GM23338 (cell line): ENCODE measurements around the gene GNB4. TPM values are rescaled to one million over a fixed set of nuclear protein-coding genes. Genes with fewer than 3 reads are reported as not detected.

Experiments used
- ATAC-seq: fragments of 200-7000 bp; cut with Tn5 transposase; 3 replicates; pipeline ENCODE4 v1.9.1; 2020
- DNase-seq: peaks from one replicate; pipeline ENCODE4 v3.0.0-alpha.2; 2015; ENCODE audit warnings: low spot score
- H2AFZ ChIP-seq: fragments of 200-600 bp; sonication (generic); 2 replicates; pipeline ENCODE4 v1.8.0; 2016; ENCODE audit warnings: antibody characterized with exemption, mild to moderate bottlenecking, moderate library complexity
- H3F3A ChIP-seq: fragments of 200-600 bp; sonication (generic); replicated peaks from 2 replicates; pipeline ENCODE4 v1.8.0; 2017; ENCODE audit warnings: antibody characterized with exemption, mixed run types, low read depth
- H3K27ac ChIP-seq: fragments of 200-600 bp; sonication (generic); 2 replicates; pipeline ENCODE4 v1.6.1; 2016; ENCODE audit warnings: low read depth
- H3K27me3 ChIP-seq: fragments of 200-600 bp; sonication (generic); 2 replicates; pipeline ENCODE4 v1.8.0; 2016; ENCODE audit warnings: mild to moderate bottlenecking, mixed run types, moderate library complexity; ENCODE audit not compliant: insufficient read depth
- H3K36me3 ChIP-seq: fragments of 200-600 bp; sonication (generic); 2 replicates; pipeline ENCODE4 v1.8.0; 2016; ENCODE audit warnings: mild to moderate bottlenecking; ENCODE audit not compliant: insufficient read depth
- H3K4me1 ChIP-seq: fragments of 200-600 bp; sonication (generic); 2 replicates; pipeline ENCODE4 v1.8.0; 2016; ENCODE audit warnings: mild to moderate bottlenecking, moderate library complexity; ENCODE audit not compliant: insufficient read depth
- H3K4me2 ChIP-seq: fragments of 200-600 bp; sonication (generic); 2 replicates; pipeline ENCODE4 v1.7.1; 2017; ENCODE audit warnings: mixed run types
- H3K4me3 ChIP-seq: fragments of 200-600 bp; sonication (generic); 2 replicates; pipeline ENCODE4 v1.6.1; 2016; ENCODE audit warnings: mixed run types
- H3K79me2 ChIP-seq: fragments of 200-600 bp; sonication (generic); replicated peaks from 2 replicates; pipeline ENCODE4 v1.8.0; 2017; ENCODE audit warnings: mild to moderate bottlenecking; ENCODE audit not compliant: insufficient read depth
- H3K9me2 ChIP-seq: fragments of 200-600 bp; sonication (generic); 2 replicates; pipeline ENCODE4 v1.8.0; 2017; ENCODE audit not compliant: insufficient read depth
- H4K20me1 ChIP-seq: fragments of 200-600 bp; sonication (generic); replicated peaks from 2 replicates; pipeline ENCODE4 v1.8.0; 2017; ENCODE audit warnings: mild to moderate bottlenecking; ENCODE audit not compliant: insufficient read depth
- H3K27ac Mint-ChIP-seq: 2 replicates; pipeline ENCODE4 v1.8.0; 2020; ENCODE audit warnings: inconsistent platforms, mild to moderate bottlenecking, moderate library complexity, mixed read lengths
- H3K27me3 Mint-ChIP-seq: 3 replicates; pipeline ENCODE4 v1.8.0; 2022; ENCODE audit warnings: low read depth, mild to moderate bottlenecking, moderate library complexity, mixed read lengths, inconsistent platforms; ENCODE audit not compliant: insufficient read depth, poor library complexity
- H3K36me3 Mint-ChIP-seq: 3 replicates; pipeline ENCODE4 v1.8.0; 2021; ENCODE audit warnings: low read depth, mild to moderate bottlenecking, inconsistent platforms, moderate library complexity, mixed read lengths
- H3K4me1 Mint-ChIP-seq: 3 replicates; pipeline ENCODE4 v1.8.0; 2020; ENCODE audit warnings: mild to moderate bottlenecking, inconsistent platforms, mixed read lengths
- H3K4me3 Mint-ChIP-seq: 3 replicates; pipeline ENCODE4 v1.8.0; 2021; ENCODE audit warnings: moderate library complexity, mild to moderate bottlenecking, inconsistent platforms, mixed read lengths
- H3K9me3 Mint-ChIP-seq: 3 replicates; pipeline ENCODE4 v1.8.0; 2020; ENCODE audit warnings: moderate library complexity, mild to moderate bottlenecking, inconsistent platforms, mixed read lengths
- CREB1 ChIP-seq: fragments of 250-450 bp; sonication (Bioruptor Pico); IDR thresholded peaks from 2 replicates; pipeline ENCODE4 v1.5.0; 2020; ENCODE audit warnings: low read depth, mild to moderate bottlenecking, moderate library complexity
- EZH2 ChIP-seq: fragments of 200-600 bp; sonication (generic); IDR thresholded peaks from one replicate; pipeline ENCODE4 v1.8.0; 2017; ENCODE audit warnings: antibody characterized with exemption, mild to moderate bottlenecking, low read depth; ENCODE audit not compliant: unreplicated experiment
- EZH2phosphoT487 ChIP-seq: fragments of 200-600 bp; sonication (generic); IDR thresholded peaks from one replicate; pipeline ENCODE4 v1.8.1; 2018; ENCODE audit warnings: antibody characterized with exemption; ENCODE audit not compliant: unreplicated experiment
- JUNB ChIP-seq: IDR thresholded peaks from one replicate; pipeline ENCODE4 v1.6.1; 2016; ENCODE audit warnings: antibody characterized with exemption; ENCODE audit not compliant: unreplicated experiment
- NANOG ChIP-seq: IDR thresholded peaks from 2 replicates; pipeline ENCODE4 v1.6.1; 2016; ENCODE audit warnings: antibody characterized with exemption, borderline replicate concordance
- POLR2AphosphoS5 ChIP-seq: IDR thresholded peaks from 2 replicates; pipeline ENCODE4 v1.6.1; 2016; ENCODE audit warnings: antibody characterized with exemption, low read depth
- STAT1 ChIP-seq: IDR thresholded peaks from one replicate; pipeline ENCODE4 v1.6.1; 2016; ENCODE audit warnings: antibody characterized with exemption; ENCODE audit not compliant: unreplicated experiment
- ZNF114 ChIP-seq: fragments of 250-450 bp; sonication (Bioruptor Pico); IDR thresholded peaks from 2 replicates; pipeline ENCODE4 v1.5.0; 2020; ENCODE audit warnings: mild to moderate bottlenecking, moderate library complexity
- ZNF331 ChIP-seq: fragments of 250-450 bp; sonication (Bioruptor Pico); IDR thresholded peaks from 2 replicates; pipeline ENCODE4 v1.5.0; 2020; ENCODE audit warnings: low read depth, mild to moderate bottlenecking, moderate library complexity
- polyA plus RNA-seq: library from polyadenylated mRNA; unstranded; fragments of >200 nt; fragmentation: Nextera tagmentation; extraction: Ambion mirVana; gene quantifications from 2 replicates; pipeline ENCODE4 v1.2.1, GENCODE V29; 2016
- total RNA-seq: library from RNA; depleted of rRNA; stranded (reverse); fragments of >200 nt; shearing (Covaris generic); gene quantifications from 2 replicates; pipeline ENCODE4 v1.2.3, GENCODE V29; 2014
- TF ChIP-seq, protein P1 (sequence below), 2 experiments: fragments of 200-600 bp in 1 of 2; sonication (generic) in 1 of 2; conservative IDR thresholded peaks; 2 replicates each; pipeline versions ENCODE4 v1.5.1 to v1.6.1; 2016 to 2017; ENCODE audit warnings: antibody characterized with exemption in 2 of 2, low read depth in 2 of 2, mild to moderate bottlenecking in 2 of 2, moderate library complexity in 1 of 2
- TF ChIP-seq, protein P2 (sequence below): IDR thresholded peaks from 2 replicates; pipeline ENCODE4 v1.6.1; 2016; ENCODE audit warnings: antibody characterized with exemption
- TF ChIP-seq, protein P3 (sequence below): fragments of 250-450 bp; sonication (Bioruptor Pico); IDR thresholded peaks from 2 replicates; pipeline ENCODE4 v1.5.0; 2020; ENCODE audit warnings: mild to moderate bottlenecking, moderate library complexity
- TF ChIP-seq, protein P4 (sequence below): IDR thresholded peaks from one replicate; pipeline ENCODE4 v1.6.1; 2018; ENCODE audit warnings: antibody characterized with exemption; ENCODE audit not compliant: unreplicated experiment

Gene GNB4
- total and polyA plus RNA-seq, 2 experiments from 2014 or later: 11.3 to 28.4 TPM

DNA sequence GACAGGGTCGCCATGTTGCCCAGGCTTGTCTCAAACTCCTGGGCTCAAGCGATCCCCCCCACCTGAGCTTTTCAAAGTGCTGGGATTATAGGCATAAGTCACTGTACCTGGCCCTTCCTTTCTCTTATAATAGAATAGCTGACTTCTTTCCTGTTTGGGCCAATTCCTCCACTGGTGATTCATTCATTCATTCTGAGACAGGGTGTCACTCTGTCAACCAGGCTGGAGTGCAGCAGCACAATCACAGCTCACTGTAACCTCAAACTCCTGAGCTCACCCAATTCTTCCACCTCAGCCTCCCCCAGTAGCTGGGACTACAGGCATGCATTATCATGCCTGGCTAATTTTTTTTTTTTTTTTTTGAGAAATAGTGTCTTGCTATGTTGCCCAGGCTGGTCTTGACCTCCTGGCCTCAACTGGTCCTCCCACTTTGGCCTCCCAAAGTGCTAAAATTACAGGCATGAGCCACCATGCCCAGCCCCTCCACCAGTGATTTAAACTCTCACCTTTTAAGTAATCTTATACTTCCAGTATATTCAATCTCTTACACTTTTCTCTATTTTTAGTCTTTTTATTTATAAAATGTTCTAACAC is 20.9 kb downstream of the GNB4 start:
- peaks cover 27% of the 10 kb centered on the region for H3K79me2 ChIP-seq

More for the DNA sequence above, 20.9 kb downstream of the GNB4 start:
- ATAC-seq: no peak
- H3K4me1 Mint-ChIP-seq: peaks cover 10% of the 10 kb centered on the region; the same call in 2 of the 3 replicates
- no peak overlapping the region for H3K4me3 ChIP-seq
- no peaks in the 10 kb centered on the region for H3K9me3 Mint-ChIP-seq
- no peaks in the 10 kb centered on the region for H3K36me3 ChIP-seq
- TF ChIP-seq POLR2AphosphoS5 (no peak), ZNF114 (no peak), EZH2 (no peak), STAT1 (no peak), EZH2phosphoT487 (no peak), NANOG (no peak), CREB1 (CRISPR knock-in tag) (no peak), JUNB (no peak), ZNF331 (CRISPR knock-in tag) (no peak)
- TF ChIP-seq, protein P1, sequence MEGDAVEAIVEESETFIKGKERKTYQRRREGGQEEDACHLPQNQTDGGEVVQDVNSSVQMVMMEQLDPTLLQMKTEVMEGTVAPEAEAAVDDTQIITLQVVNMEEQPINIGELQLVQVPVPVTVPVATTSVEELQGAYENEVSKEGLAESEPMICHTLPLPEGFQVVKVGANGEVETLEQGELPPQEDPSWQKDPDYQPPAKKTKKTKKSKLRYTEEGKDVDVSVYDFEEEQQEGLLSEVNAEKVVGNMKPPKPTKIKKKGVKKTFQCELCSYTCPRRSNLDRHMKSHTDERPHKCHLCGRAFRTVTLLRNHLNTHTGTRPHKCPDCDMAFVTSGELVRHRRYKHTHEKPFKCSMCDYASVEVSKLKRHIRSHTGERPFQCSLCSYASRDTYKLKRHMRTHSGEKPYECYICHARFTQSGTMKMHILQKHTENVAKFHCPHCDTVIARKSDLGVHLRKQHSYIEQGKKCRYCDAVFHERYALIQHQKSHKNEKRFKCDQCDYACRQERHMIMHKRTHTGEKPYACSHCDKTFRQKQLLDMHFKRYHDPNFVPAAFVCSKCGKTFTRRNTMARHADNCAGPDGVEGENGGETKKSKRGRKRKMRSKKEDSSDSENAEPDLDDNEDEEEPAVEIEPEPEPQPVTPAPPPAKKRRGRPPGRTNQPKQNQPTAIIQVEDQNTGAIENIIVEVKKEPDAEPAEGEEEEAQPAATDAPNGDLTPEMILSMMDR (conservative IDR thresholded peaks at IDR 0.05; ENCODE audit: low read depth in 2 of 2): no peak
- TF ChIP-seq, protein P2, sequence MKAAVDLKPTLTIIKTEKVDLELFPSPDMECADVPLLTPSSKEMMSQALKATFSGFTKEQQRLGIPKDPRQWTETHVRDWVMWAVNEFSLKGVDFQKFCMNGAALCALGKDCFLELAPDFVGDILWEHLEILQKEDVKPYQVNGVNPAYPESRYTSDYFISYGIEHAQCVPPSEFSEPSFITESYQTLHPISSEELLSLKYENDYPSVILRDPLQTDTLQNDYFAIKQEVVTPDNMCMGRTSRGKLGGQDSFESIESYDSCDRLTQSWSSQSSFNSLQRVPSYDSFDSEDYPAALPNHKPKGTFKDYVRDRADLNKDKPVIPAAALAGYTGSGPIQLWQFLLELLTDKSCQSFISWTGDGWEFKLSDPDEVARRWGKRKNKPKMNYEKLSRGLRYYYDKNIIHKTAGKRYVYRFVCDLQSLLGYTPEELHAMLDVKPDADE: no peak
- TF ChIP-seq, protein P3, sequence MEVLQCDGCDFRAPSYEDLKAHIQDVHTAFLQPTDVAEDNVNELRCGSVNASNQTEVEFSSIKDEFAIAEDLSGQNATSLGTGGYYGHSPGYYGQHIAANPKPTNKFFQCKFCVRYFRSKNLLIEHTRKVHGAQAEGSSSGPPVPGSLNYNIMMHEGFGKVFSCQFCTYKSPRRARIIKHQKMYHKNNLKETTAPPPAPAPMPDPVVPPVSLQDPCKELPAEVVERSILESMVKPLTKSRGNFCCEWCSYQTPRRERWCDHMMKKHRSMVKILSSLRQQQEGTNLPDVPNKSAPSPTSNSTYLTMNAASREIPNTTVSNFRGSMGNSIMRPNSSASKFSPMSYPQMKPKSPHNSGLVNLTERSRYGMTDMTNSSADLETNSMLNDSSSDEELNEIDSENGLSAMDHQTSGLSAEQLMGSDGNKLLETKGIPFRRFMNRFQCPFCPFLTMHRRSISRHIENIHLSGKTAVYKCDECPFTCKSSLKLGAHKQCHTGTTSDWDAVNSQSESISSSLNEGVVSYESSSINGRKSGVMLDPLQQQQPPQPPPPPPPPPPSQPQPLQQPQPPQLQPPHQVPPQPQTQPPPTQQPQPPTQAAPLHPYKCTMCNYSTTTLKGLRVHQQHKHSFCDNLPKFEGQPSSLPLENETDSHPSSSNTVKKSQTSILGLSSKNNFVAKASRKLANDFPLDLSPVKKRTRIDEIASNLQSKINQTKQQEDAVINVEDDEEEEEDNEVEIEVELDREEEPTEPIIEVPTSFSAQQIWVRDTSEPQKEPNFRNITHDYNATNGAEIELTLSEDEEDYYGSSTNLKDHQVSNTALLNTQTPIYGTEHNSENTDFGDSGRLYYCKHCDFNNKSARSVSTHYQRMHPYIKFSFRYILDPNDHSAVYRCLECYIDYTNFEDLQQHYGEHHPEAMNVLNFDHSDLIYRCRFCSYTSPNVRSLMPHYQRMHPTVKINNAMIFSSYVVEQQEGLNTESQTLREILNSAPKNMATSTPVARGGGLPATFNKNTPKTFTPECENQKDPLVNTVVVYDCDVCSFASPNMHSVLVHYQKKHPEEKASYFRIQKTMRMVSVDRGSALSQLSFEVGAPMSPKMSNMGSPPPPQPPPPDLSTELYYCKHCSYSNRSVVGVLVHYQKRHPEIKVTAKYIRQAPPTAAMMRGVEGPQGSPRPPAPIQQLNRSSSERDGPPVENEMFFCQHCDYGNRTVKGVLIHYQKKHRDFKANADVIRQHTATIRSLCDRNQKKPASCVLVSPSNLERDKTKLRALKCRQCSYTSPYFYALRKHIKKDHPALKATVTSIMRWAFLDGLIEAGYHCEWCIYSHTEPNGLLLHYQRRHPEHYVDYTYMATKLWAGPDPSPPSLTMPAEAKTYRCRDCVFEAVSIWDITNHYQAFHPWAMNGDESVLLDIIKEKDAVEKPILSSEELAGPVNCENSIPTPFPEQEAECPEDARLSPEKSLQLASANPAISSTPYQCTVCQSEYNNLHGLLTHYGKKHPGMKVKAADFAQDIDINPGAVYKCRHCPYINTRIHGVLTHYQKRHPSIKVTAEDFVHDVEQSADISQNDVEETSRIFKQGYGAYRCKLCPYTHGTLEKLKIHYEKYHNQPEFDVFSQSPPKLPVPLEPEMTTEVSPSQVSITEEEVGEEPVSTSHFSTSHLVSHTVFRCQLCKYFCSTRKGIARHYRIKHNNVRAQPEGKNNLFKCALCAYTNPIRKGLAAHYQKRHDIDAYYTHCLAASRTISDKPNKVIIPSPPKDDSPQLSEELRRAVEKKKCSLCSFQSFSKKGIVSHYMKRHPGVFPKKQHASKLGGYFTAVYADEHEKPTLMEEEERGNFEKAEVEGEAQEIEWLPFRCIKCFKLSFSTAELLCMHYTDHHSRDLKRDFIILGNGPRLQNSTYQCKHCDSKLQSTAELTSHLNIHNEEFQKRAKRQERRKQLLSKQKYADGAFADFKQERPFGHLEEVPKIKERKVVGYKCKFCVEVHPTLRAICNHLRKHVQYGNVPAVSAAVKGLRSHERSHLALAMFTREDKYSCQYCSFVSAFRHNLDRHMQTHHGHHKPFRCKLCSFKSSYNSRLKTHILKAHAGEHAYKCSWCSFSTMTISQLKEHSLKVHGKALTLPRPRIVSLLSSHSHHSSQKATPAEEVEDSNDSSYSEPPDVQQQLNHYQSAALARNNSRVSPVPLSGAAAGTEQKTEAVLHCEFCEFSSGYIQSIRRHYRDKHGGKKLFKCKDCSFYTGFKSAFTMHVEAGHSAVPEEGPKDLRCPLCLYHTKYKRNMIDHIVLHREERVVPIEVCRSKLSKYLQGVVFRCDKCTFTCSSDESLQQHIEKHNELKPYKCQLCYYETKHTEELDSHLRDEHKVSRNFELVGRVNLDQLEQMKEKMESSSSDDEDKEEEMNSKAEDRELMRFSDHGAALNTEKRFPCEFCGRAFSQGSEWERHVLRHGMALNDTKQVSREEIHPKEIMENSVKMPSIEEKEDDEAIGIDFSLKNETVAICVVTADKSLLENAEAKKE (CRISPR knock-in tag): no peak
- TF ChIP-seq, protein P4, sequence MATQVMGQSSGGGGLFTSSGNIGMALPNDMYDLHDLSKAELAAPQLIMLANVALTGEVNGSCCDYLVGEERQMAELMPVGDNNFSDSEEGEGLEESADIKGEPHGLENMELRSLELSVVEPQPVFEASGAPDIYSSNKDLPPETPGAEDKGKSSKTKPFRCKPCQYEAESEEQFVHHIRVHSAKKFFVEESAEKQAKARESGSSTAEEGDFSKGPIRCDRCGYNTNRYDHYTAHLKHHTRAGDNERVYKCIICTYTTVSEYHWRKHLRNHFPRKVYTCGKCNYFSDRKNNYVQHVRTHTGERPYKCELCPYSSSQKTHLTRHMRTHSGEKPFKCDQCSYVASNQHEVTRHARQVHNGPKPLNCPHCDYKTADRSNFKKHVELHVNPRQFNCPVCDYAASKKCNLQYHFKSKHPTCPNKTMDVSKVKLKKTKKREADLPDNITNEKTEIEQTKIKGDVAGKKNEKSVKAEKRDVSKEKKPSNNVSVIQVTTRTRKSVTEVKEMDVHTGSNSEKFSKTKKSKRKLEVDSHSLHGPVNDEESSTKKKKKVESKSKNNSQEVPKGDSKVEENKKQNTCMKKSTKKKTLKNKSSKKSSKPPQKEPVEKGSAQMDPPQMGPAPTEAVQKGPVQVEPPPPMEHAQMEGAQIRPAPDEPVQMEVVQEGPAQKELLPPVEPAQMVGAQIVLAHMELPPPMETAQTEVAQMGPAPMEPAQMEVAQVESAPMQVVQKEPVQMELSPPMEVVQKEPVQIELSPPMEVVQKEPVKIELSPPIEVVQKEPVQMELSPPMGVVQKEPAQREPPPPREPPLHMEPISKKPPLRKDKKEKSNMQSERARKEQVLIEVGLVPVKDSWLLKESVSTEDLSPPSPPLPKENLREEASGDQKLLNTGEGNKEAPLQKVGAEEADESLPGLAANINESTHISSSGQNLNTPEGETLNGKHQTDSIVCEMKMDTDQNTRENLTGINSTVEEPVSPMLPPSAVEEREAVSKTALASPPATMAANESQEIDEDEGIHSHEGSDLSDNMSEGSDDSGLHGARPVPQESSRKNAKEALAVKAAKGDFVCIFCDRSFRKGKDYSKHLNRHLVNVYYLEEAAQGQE: no peak
- no peak overlapping the region for H3K4me2 ChIP-seq
- H3K27me3 Mint-ChIP-seq: peaks cover 6% of the 10 kb centered on the region
- H3K27ac ChIP-seq: no peak overlapping the region
- no peaks in the 10 kb centered on the region; the same call in 1 of the 2 replicates for H4K20me1 ChIP-seq
- H3K36me3 Mint-ChIP-seq: no peaks in the 10 kb centered on the region
- H3K27me3 ChIP-seq: no peaks in the 10 kb centered on the region
- H3F3A ChIP-seq: no peaks in the 10 kb centered on the region
- H3K4me1 ChIP-seq: no peaks in the 10 kb centered on the region
- no peak overlapping the region for H3K27ac Mint-ChIP-seq
- DNase-seq: no peak
- H3K9me2 ChIP-seq: no peaks in the 10 kb centered on the region
- H2AFZ ChIP-seq: no peak overlapping the region
- no peak overlapping the region for H3K4me3 Mint-ChIP-seq
